ENCODE measurements around the gene MAPK11.

- TF ChIP-seq CTCF (conservative IDR thresholded peaks at IDR 0.05 in 1 of 2, IDR thresholded peaks at IDR 0.05 in 1 of 2; ENCODE audit: low read depth in 1 of 2, low read length in 2 of 2) = no peak
- TF ChIP-seq EZH2 (IDR thresholded peaks at IDR 0.05; ENCODE audit: low read length, missing control alignments) = no peak
Measured at GRCh38 chr22:50219800-50220602, 50.2 kb downstream of the MAPK11 start.

All from fibroblast of lung (primary cell).